Measurements from ENCODE around the gene KRT7.

The KRT7 gene

GRCh38 chr12:52207106-52207505 is 25.9 kb upstream of the KRT7 start:
- Histone ChIP-seq H3K4me2 (ENCODE audit: low read depth, low read length, poor library complexity, severe bottlenecking) (no peak overlapping the region), H3K9me3 (ENCODE audit: insufficient read depth, low read depth, low read length) (no peaks in the 10 kb centered on the region), H3K9ac (ENCODE audit: low read depth, low read length, poor library complexity, severe bottlenecking) (no peak overlapping the region), H3K9me2 (replicated peaks; ENCODE audit: low read depth, low read length) (no peaks in the 10 kb centered on the region), H3K27me3 (ENCODE audit: insufficient read depth, low read length, poor library complexity, severe bottlenecking) (no peaks in the 10 kb centered on the region), H3K4me3 (ENCODE audit: low read length, poor library complexity, severe bottlenecking) (no peak overlapping the region), H2AFZ (ENCODE audit: low read length) (no peak overlapping the region), H3K79me2 (ENCODE audit: insufficient read depth, low read length) (no peaks in the 10 kb centered on the region), H4K20me1 (ENCODE audit: insufficient read depth, low read length, poor library complexity, severe bottlenecking) (no peaks in the 10 kb centered on the region), H3F3A (ENCODE audit: low read depth) (no peaks in the 10 kb centered on the region), H3K36me3 (ENCODE audit: insufficient read depth, low read length) (no peaks in the 10 kb centered on the region), H3K4me1 (ENCODE audit: insufficient read depth, low read length, poor library complexity, severe bottlenecking) (no peaks in the 10 kb centered on the region)
- TF ChIP-seq CTCF (conservative IDR thresholded peaks at IDR 0.05; ENCODE audit: low read length) (no peak), EZH2phosphoT487 (IDR thresholded peaks at IDR 0.05; ENCODE audit: borderline replicate concordance) (no peak)

GRCh38 chr12:52207895-52208294 is 25.1 kb upstream of the KRT7 start:
- Histone ChIP-seq H3K36me3 (ENCODE audit: insufficient read depth, low read length) (no peaks in the 10 kb centered on the region), H3K27me3 (ENCODE audit: insufficient read depth, low read length, poor library complexity, severe bottlenecking) (no peaks in the 10 kb centered on the region), H3K79me2 (ENCODE audit: insufficient read depth, low read length) (no peaks in the 10 kb centered on the region), H3K9me2 (replicated peaks; ENCODE audit: low read depth, low read length) (no peaks in the 10 kb centered on the region), H3F3A (ENCODE audit: low read depth) (no peaks in the 10 kb centered on the region), H3K9ac (ENCODE audit: low read depth, low read length, poor library complexity, severe bottlenecking) (no peak overlapping the region), H2AFZ (ENCODE audit: low read length) (no peak overlapping the region), H4K20me1 (ENCODE audit: insufficient read depth, low read length, poor library complexity, severe bottlenecking) (no peaks in the 10 kb centered on the region), H3K4me3 (ENCODE audit: low read length, poor library complexity, severe bottlenecking) (no peak overlapping the region), H3K9me3 (ENCODE audit: insufficient read depth, low read depth, low read length) (no peaks in the 10 kb centered on the region), H3K4me2 (ENCODE audit: low read depth, low read length, poor library complexity, severe bottlenecking) (no peak overlapping the region), H3K4me1 (ENCODE audit: insufficient read depth, low read length, poor library complexity, severe bottlenecking) (no peaks in the 10 kb centered on the region)
- no peak for TF ChIP-seq EZH2phosphoT487 (IDR thresholded peaks at IDR 0.05; ENCODE audit: borderline replicate concordance)
- no peak for TF ChIP-seq CTCF (conservative IDR thresholded peaks at IDR 0.05; ENCODE audit: low read length)

- no peak for TF ChIP-seq CTCF (conservative IDR thresholded peaks at IDR 0.05; ENCODE audit: low read length)
- no peak for TF ChIP-seq EZH2phosphoT487 (IDR thresholded peaks at IDR 0.05; ENCODE audit: borderline replicate concordance)
- Histone ChIP-seq H3K4me3 (ENCODE audit: low read length, poor library complexity, severe bottlenecking) (no peak overlapping the region), H3K9ac (ENCODE audit: low read depth, low read length, poor library complexity, severe bottlenecking) (no peak overlapping the region), H3K9me3 (ENCODE audit: insufficient read depth, low read depth, low read length) (no peaks in the 10 kb centered on the region), H3K4me1 (ENCODE audit: insufficient read depth, low read length, poor library complexity, severe bottlenecking) (no peaks in the 10 kb centered on the region), H3K79me2 (ENCODE audit: insufficient read depth, low read length) (no peaks in the 10 kb centered on the region), H3K27me3 (ENCODE audit: insufficient read depth, low read length, poor library complexity, severe bottlenecking) (no peaks in the 10 kb centered on the region), H3K9me2 (replicated peaks; ENCODE audit: low read depth, low read length) (no peaks in the 10 kb centered on the region), H3K4me2 (ENCODE audit: low read depth, low read length, poor library complexity, severe bottlenecking) (no peak overlapping the region), H3K36me3 (ENCODE audit: insufficient read depth, low read length) (no peaks in the 10 kb centered on the region), H2AFZ (ENCODE audit: low read length) (no peak overlapping the region), H4K20me1 (ENCODE audit: insufficient read depth, low read length, poor library complexity, severe bottlenecking) (no peaks in the 10 kb centered on the region), H3F3A (ENCODE audit: low read depth) (no peaks in the 10 kb centered on the region)
Measured at GRCh38 chr12:52208424-52209165, 24.4 kb upstream of the KRT7 start.

Measured in Loucy (cell line).